ENCODE results near the gene PAFAH1B1. TPM values are rescaled to one million over a fixed set of nuclear protein-coding genes. Genes with fewer than 3 reads are reported as not detected.
A peak's percentile ranks its signal among the peaks of the same experiment; 100 is the strongest.

Gene PAFAH1B1
- polyA plus RNA-seq, 1 donor (not counting 4 experiments of a cell fraction or from before 2014, with no cell fraction given) = 119 TPM

DNA sequence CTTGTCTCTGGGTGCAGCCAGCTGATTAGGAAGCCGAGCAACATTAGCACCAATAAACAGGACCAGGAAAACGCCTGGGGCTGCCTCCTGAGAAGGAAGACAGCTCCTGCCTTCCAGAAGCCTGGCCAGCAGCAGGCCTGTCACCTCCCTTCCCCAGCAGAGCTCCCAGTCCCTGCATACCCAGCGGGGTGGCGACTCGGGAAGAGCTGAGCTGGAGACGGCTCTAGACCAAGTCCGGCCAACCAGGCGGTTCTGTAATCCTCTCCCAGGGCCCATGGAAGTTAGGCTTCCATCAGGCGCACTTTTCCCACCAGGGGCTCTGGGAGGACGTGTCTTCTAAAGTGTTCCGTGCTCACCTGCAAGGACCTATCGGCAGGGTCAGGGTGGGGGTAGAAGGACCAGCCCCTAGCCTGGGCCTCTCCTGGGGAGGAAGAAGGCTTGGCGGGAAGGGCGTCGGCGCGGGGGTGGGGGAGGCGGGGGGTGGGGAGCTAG lies 130.1 kb downstream of the PAFAH1B1 start:
- Histone ChIP-seq H4K20me1 (ENCODE audit: control insufficient read depth, extremely low read depth, insufficient read depth, low read length) (no peaks in the 10 kb centered on the region), H3K27me3 (ENCODE audit: control insufficient read depth, extremely low read depth, insufficient read depth, low read length) (peaks cover 22% of the 10 kb centered on the region), H3K79me2 (ENCODE audit: control insufficient read depth, insufficient read depth, low read length) (no peaks in the 10 kb centered on the region), H3K9me3 (ENCODE audit: control insufficient read depth, low read depth, low read length) (no peaks in the 10 kb centered on the region), H3K9me1 (ENCODE audit: control insufficient read depth, extremely low read depth, insufficient read depth, low read length) (no peaks in the 10 kb centered on the region), H3K9ac (ENCODE audit: control insufficient read depth, extremely low read depth, insufficient read depth, low read length) (no peak overlapping the region), H3K36me3 (ENCODE audit: control insufficient read depth in 2 of 2, extremely low read depth in 1 of 2, insufficient read depth in 2 of 2, low read length in 2 of 2) (no peaks in the 10 kb centered on the region), H3K4me3 (ENCODE audit: control insufficient read depth in 2 of 3, extremely low read depth in 1 of 3, insufficient read depth in 2 of 3, low read depth in 1 of 3, low read length in 3 of 3) (no peak overlapping the region), H3K4me2 (ENCODE audit: control insufficient read depth, extremely low read depth, insufficient read depth, low read depth, low read length) (no peak overlapping the region), H2AFZ (ENCODE audit: control insufficient read depth, low read length) (no peak overlapping the region), H3K4me1 (ENCODE audit: control insufficient read depth, extremely low read depth, insufficient read depth, low read length) (no peaks in the 10 kb centered on the region), H3K27ac (ENCODE audit: control insufficient read depth, insufficient read depth, low read length) (no peak overlapping the region)
- no peak for DNase-seq (ENCODE audit: low read depth, low spot score)
- FAIRE-seq = no peak
- TF ChIP-seq, protein P1, sequence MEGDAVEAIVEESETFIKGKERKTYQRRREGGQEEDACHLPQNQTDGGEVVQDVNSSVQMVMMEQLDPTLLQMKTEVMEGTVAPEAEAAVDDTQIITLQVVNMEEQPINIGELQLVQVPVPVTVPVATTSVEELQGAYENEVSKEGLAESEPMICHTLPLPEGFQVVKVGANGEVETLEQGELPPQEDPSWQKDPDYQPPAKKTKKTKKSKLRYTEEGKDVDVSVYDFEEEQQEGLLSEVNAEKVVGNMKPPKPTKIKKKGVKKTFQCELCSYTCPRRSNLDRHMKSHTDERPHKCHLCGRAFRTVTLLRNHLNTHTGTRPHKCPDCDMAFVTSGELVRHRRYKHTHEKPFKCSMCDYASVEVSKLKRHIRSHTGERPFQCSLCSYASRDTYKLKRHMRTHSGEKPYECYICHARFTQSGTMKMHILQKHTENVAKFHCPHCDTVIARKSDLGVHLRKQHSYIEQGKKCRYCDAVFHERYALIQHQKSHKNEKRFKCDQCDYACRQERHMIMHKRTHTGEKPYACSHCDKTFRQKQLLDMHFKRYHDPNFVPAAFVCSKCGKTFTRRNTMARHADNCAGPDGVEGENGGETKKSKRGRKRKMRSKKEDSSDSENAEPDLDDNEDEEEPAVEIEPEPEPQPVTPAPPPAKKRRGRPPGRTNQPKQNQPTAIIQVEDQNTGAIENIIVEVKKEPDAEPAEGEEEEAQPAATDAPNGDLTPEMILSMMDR (optimal IDR thresholded peaks at IDR 0.05 in 1 of 3, IDR thresholded peaks at IDR 0.05 in 1 of 3, conservative IDR thresholded peaks at IDR 0.05 in 1 of 3; ENCODE audit: extremely low read depth in 1 of 3, insufficient read depth in 2 of 3, low read length in 3 of 3) = no peak
- no peak for TF ChIP-seq EZH2 (IDR thresholded peaks at IDR 0.05; ENCODE audit: low read length)
- dilution Hi-C loops (cut with MboI; ENCODE audit: extremely low pct_ligation_motif_present, low sequenced_read_pairs) = no loop called here

DNA sequence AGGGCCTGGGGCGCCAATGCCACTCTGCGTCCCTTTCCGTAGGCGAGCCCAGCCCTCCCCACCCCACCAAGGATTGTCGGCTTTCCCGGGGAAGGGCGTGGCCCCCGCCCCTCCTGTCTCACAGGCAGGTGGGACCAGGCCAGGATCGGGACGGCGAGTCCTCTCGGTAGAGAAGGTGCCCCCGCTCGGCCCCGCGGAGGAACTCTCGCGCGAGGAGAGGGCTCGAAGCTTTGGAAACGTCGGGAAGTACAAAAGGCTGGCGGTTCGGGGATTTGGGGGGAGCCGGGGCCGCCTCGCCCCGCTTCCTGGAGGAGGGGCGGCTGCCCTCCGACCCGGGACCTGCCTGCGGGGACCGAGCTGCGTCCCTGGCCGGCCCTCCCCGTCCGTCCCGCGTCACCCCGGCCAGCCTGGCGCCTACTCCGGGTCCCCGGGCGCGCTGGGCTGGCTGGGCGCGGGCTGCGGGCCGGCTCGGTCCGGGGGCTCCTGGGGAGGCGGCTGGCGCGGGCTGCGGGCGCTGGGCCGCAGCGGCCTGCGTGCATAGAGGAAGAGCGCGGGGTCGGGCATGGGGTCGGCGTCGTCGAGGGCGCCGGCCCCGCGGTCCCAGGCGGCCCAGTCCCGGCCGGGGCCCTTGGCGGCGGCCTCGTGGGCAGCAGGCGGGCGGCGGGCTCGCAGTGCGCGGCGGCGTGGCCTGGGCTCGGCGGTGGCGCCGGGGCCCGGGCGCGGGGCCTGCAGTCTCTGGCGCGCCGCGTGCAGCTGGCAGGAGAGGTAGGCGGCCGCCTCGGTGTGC lies 130.7 kb downstream of the PAFAH1B1 start:
- Histone ChIP-seq H3K9me3 (ENCODE audit: control insufficient read depth, low read depth, low read length) (no peaks in the 10 kb centered on the region), H3K36me3 (ENCODE audit: control insufficient read depth in 2 of 2, extremely low read depth in 1 of 2, insufficient read depth in 2 of 2, low read length in 2 of 2) (no peaks in the 10 kb centered on the region), H3K79me2 (ENCODE audit: control insufficient read depth, insufficient read depth, low read length) (no peaks in the 10 kb centered on the region), H3K27ac (ENCODE audit: control insufficient read depth, insufficient read depth, low read length) (no peak overlapping the region), H3K9ac (ENCODE audit: control insufficient read depth, extremely low read depth, insufficient read depth, low read length) (no peak overlapping the region), H3K9me1 (ENCODE audit: control insufficient read depth, extremely low read depth, insufficient read depth, low read length) (no peaks in the 10 kb centered on the region), H2AFZ (ENCODE audit: control insufficient read depth, low read length) (peak overlapping the region; percentile 33), H3K4me1 (ENCODE audit: control insufficient read depth, extremely low read depth, insufficient read depth, low read length) (no peaks in the 10 kb centered on the region), H3K4me2 (ENCODE audit: control insufficient read depth, extremely low read depth, insufficient read depth, low read depth, low read length) (peak overlapping the region; percentile 32), H3K27me3 (ENCODE audit: control insufficient read depth, extremely low read depth, insufficient read depth, low read length) (peaks cover 22% of the 10 kb centered on the region), H3K4me3 (ENCODE audit: control insufficient read depth in 2 of 3, extremely low read depth in 1 of 3, insufficient read depth in 2 of 3, low read depth in 1 of 3, low read length in 3 of 3) (no peak overlapping the region), H4K20me1 (ENCODE audit: control insufficient read depth, extremely low read depth, insufficient read depth, low read length) (no peaks in the 10 kb centered on the region)
- DNase-seq (ENCODE audit: low read depth, low spot score) (no peak), FAIRE-seq (no peak)
- dilution Hi-C loops (cut with MboI; ENCODE audit: extremely low pct_ligation_motif_present, low sequenced_read_pairs) = no loop called here
- TF ChIP-seq, protein P1 (optimal IDR thresholded peaks at IDR 0.05 in 1 of 3, IDR thresholded peaks at IDR 0.05 in 1 of 3, conservative IDR thresholded peaks at IDR 0.05 in 1 of 3; ENCODE audit: extremely low read depth in 1 of 3, insufficient read depth in 2 of 3, low read length in 3 of 3) = no peak
- peak; percentile 47 for TF ChIP-seq EZH2 (IDR thresholded peaks at IDR 0.05; ENCODE audit: low read length)
